Upper lobe of right lung (tissue), 1 donor: ENCODE measurements around the gene PRR3. TPM values are rescaled to one million over a fixed set of nuclear protein-coding genes. Genes with fewer than 3 reads are reported as not detected.

Experiments used
- ATAC-seq: fragments of 200-7000 bp; cut with Tn5 transposase; one replicate; pipeline ENCODE4 v1.9.1; 2020; ENCODE audit warnings: mild to moderate bottlenecking, moderate library complexity
- DNase-seq: peaks from one replicate; pipeline ENCODE4 v3.0.0-alpha.2; 2020
- H3K27ac ChIP-seq: fragments of 200-600 bp; one replicate; pipeline ENCODE4 v1.8.0; 2022
- H3K27me3 ChIP-seq: fragments of 200-600 bp; one replicate; pipeline ENCODE4 v1.8.0; 2022; ENCODE audit warnings: mild to moderate bottlenecking
- H3K36me3 ChIP-seq: fragments of 200-600 bp; one replicate; pipeline ENCODE4 v1.8.0; 2022
- H3K4me1 ChIP-seq: fragments of 200-600 bp; one replicate; pipeline ENCODE4 v1.8.0; 2022
- H3K4me3 ChIP-seq: fragments of 200-600 bp; one replicate; pipeline ENCODE4 v1.8.0; 2022; ENCODE audit warnings: mild to moderate bottlenecking
- H3K9me3 ChIP-seq: fragments of 200-600 bp; one replicate; pipeline ENCODE4 v1.8.0; 2022
- CTCF ChIP-seq: fragments of 200-600 bp; IDR thresholded peaks from one replicate; pipeline ENCODE4 v1.8.0; 2022; ENCODE audit warnings: antibody characterized with exemption
- intact Hi-C: fragments of 100-400 bp; cut with DNase I; formaldehyde crosslinking; loops from one replicate; pipeline ENCODE4 v1.11.0; 2022
- total RNA-seq: library from RNA; stranded (reverse); fragmentation: NEBNext Ultra II Directional; extraction: Animal tissue kit (Norgen Biotek cat#: 25700); gene quantifications from one replicate; pipeline ENCODE4 v1.2.1, GENCODE V29; 2021
- donor health status: DM: no; HTN: yes; CAD: no; lungs with severe emphysema.

PRR3 gene
- total RNA-seq, 1 donor from 2014 or later: 6.9 TPM

GRCh38 chr6:30571762-30572082, 14.6 kb downstream of the PRR3 start:
- ATAC-seq (no peak), DNase-seq (no peak)
- Histone ChIP-seq H3K36me3 (peaks cover 12% of the 10 kb centered on the region), H3K27ac (peak overlapping the region; percentile 90), H3K9me3 (no peaks in the 10 kb centered on the region), H3K4me3 (peak overlapping the region; percentile 63), H3K4me1 (peaks cover 29% of the 10 kb centered on the region), H3K27me3 (no peaks in the 10 kb centered on the region)
- intact Hi-C loops: no loop called here
- no peak for TF ChIP-seq CTCF

GRCh38 chr6:30572148-30572547, 15.1 kb downstream of the PRR3 start:
- no peak for TF ChIP-seq CTCF
- DNase-seq (no peak), ATAC-seq (no peak)
- no peaks in the 10 kb centered on the region for H3K9me3 ChIP-seq
- peak overlapping the region; percentile 63 for H3K4me3 ChIP-seq
- H3K4me1 ChIP-seq: peaks cover 29% of the 10 kb centered on the region
- H3K27ac ChIP-seq: peak overlapping the region; percentile 90
- peaks cover 17% of the 10 kb centered on the region for H3K36me3 ChIP-seq
- intact Hi-C loops: no loop called here
- H3K27me3 ChIP-seq: no peaks in the 10 kb centered on the region

- ATAC-seq (no peak), DNase-seq (no peak)
- Histone ChIP-seq H3K4me3 (no peak overlapping the region), H3K4me1 (peaks cover 29% of the 10 kb centered on the region), H3K27ac (no peak overlapping the region), H3K36me3 (peaks cover 26% of the 10 kb centered on the region), H3K9me3 (no peaks in the 10 kb centered on the region), H3K27me3 (no peaks in the 10 kb centered on the region)
- no peak for TF ChIP-seq CTCF
- intact Hi-C loops: no loop called here
Measured at GRCh38 chr6:30573113-30573512, 16.0 kb downstream of the PRR3 start.

GRCh38 chr6:30578051-30578450, 21.0 kb downstream of the PRR3 start:
- Histone ChIP-seq H3K4me1 (peaks cover 7% of the 10 kb centered on the region), H3K27ac (no peak overlapping the region), H3K27me3 (no peaks in the 10 kb centered on the region), H3K9me3 (no peaks in the 10 kb centered on the region), H3K36me3 (peaks cover 76% of the 10 kb centered on the region), H3K4me3 (no peak overlapping the region)
- no peak for TF ChIP-seq CTCF
- ATAC-seq: no peak
- DNase-seq: no peak
- intact Hi-C loops: no loop called here

GRCh38 chr6:30583921-30584320, 26.8 kb downstream of the PRR3 start:
- Histone ChIP-seq H3K9me3 (no peaks in the 10 kb centered on the region), H3K4me1 (no peaks in the 10 kb centered on the region), H3K27me3 (no peaks in the 10 kb centered on the region), H3K4me3 (no peak overlapping the region), H3K27ac (no peak overlapping the region), H3K36me3 (peaks cover 100% of the 10 kb centered on the region)
- no peak for ATAC-seq
- TF ChIP-seq CTCF: no peak
- intact Hi-C loops: no loop called here
- peak; percentile 19 for DNase-seq

- Histone ChIP-seq H3K27ac (peak overlapping the region; percentile 36), H3K4me1 (peaks cover 20% of the 10 kb centered on the region), H3K9me3 (no peaks in the 10 kb centered on the region), H3K4me3 (no peak overlapping the region), H3K27me3 (no peaks in the 10 kb centered on the region), H3K36me3 (peaks cover 89% of the 10 kb centered on the region)
- intact Hi-C loops: no loop called here
- ATAC-seq (peak; percentile 17), DNase-seq (peak; percentile 17)
- TF ChIP-seq CTCF: no peak
Measured at GRCh38 chr6:30589754-30590358, 32.8 kb downstream of the PRR3 start.
